GM19099 (cell line): ENCODE measurements around the gene TMEM141.

Experiments used
- POLR2A ChIP-seq: IDR thresholded peaks from 3 replicates; pipeline ENCODE4 v1.6.1; 2011; ENCODE audit warnings: low read depth; ENCODE audit not compliant: insufficient read length; ENCODE audit errors: extremely low read depth

The TMEM141 gene

DNA sequence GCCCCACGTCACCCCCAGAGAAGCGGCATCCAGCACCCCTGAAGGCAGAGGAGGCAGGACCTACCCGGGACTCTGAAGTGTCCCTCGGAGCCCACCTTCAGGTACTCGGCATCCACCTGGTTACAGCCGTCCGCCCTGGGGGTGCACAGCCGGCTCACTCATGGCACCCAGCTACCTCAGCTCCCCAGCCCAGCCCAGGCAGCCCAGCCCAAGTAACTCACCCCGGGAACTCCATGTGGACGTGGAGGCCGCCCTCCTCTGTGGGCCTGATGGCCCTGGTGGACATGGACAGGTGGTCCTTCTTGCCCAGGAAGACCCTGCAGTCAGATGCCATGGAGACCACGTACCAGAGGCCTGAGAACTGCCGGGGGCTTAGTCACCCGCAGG, 27.5 kb upstream of the TMEM141 start:
- TF ChIP-seq POLR2A: no peak

DNA sequence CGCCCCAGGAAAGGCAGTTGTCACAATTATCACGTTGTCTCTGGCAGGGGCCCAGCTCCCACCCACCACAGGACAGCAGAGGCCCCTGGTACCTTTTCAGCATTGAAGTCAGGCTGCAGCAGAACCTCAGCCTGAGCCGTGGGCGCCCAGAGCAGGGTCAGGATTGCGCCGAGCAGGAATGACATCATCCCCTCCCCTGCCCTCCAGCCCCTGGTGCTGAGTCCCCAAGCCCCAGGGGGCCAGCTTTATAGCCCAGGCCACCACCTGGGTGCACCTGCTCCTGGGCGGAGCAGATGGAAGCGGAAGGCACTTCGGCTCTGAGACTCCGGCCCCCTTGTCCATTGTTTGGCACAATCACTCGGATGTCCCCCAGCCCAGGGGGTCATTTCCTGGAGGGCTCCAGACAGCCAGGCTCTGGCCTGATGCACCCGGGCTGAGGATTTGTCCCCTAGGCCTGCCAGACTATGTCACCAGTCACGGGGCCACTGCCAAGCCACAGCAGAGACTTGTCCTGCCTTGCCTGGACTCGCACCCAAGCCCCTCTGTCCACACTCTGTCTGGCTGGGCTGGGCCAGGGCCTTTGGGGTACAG, 26.7 kb upstream of the TMEM141 start, which contains the start of gene LCN15:
LCN15 (minus strand) TSS at position 218 of the 591 bp plus-strand sequence; CDS start at position 188, 30 bp downstream.
- no peak for TF ChIP-seq POLR2A

DNA sequence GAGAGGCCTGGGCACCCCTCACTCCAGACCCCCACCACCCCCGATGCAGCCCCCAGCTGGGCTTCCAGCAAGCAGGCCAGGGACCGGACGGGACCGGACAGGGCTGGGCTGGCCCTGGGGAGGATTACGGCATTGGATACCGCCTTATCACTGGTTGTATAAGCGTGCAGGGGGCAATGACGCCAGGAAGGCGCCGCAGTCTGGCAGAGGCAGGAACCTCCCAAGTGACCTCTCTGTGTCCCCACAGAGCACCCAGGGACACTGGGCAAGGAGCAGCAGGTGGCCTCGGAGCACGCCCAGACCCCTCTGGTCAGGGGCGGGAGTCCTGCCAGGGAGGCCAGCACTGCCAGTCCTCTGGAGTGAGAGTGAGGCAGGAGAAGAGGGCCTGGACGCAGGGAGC, 26.1 kb upstream of the TMEM141 start:
- no peak for TF ChIP-seq POLR2A

DNA sequence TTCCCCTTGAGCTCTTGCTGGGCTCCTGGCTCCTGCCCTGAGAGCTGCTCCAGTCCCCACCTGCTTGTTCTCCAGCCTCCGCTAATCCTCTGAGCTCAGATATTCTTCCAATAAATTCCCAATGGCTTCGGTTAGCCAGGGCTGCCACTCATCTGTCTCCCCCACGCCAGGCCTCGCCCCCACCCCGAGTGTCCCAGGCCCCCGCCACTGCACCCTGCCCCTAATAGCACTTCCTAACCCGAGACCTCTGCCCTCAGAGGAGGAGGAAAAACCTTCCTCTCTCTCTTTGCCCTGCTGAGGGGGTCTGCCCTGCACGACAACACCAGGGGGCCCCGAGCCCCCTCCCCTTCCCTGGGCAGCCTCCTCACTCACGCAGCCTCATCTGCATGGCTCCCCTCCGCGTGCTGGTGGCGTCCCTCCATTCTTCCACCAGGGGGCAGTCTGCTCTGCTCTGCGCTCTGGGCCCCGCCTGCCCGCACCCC, 21.4 kb upstream of the TMEM141 start:
- TF ChIP-seq POLR2A: no peak

DNA sequence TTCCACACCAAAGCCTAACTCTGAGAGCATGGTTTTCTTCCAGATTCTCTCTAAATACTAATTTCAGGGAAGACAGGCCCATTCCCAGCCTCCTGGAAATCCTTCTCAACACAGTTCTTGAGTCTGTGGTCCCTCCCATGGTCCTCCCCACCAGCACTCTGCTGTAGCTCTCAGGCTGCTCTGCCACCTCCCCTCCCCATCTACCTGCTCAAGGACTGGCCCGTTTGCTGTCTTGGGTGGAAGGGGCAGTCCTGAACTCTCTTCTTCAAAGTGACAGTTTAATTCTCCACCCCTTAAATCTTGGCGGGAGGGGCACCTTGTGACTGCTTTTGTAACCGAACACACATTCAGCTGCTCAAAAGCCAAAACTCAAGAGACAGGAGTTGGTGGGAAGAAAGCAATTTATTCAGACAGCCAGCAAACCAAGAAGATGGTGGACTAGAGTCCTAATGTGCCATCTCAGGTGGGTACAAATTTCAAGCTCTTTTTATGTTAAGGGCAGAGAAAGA, 19.2 kb upstream of the TMEM141 start:
- no peak for TF ChIP-seq POLR2A

DNA sequence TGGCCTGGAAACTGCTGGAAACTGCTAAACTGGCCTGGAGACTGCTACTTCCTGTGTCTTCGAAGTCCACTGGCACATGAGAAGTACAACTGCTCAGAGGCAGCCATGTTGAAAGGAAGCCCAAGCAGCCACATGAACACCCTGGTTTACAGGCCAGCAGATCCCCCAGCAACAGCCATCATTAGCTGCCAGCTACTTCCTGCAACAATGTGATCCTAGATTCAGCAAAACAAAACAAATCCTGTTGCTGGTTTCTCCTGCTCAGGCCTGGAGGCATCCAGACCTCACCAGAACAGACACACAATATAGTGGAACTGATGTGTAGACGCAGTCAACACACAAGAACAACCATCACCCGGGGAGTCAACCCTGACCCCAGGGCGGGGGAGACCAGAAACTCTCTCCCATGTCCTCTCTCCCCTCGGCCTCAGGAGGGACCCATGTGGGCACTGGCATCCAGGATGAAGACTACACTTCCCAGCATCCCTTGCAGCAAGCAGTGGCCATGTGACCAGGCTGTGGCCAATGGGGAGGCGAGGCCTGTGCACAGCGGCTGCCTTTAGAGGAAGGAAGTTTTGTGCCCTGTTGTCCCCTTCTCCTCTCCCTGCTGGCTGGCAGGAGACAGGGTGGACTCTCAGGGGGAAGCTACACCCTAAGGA, 17.6 kb upstream of the TMEM141 start:
- TF ChIP-seq POLR2A: no peak

DNA sequence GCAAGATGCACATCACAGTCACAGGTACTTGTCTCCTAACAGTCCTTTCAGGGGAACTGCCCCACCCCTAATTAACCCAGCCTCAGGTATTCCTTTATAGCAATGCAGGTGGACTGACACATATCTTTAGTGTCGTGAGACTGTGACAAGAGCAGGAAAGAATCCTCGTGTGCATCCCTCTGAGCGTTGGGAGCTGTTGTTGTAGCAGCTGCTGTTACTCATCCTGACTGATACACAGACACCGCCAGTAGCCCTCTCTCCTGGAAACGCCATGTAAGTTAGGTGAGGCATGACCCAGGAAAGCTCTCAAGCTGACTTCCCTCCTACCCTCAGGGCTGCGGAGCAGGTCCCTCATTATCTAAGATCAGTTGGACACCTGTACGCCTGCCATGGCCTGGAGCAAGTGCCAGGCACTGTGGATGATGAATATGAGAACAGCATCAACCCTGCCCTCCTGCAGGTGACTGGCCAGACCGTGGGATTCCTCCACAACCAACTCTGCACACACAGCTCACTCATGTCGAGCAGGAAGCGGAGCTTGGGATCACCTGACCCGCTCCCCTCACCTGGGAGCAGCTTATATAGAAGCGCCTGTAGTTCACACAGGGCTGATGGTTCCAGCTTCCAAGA, 16.6 kb upstream of the TMEM141 start:
- TF ChIP-seq POLR2A: no peak

DNA sequence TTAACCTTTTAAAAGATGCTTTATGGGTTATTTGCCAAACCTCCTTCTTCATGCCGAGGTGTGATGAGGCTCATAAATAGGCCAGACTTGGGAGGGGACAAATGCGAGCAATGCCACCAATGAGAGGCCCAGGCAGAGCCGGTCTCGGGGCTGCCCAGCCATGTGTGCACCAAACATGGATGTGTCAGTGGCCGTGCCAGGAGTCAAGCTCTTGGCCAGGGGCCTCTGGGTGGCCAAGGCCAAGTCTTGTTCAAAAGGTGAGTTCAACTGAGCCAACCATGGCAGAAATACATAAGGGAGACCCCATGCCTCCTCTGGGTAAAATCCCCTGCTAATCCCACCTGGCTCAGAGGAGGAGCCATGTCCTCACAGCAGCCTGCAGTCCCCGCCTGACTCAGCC, 16.0 kb upstream of the TMEM141 start:
- no peak for TF ChIP-seq POLR2A

DNA sequence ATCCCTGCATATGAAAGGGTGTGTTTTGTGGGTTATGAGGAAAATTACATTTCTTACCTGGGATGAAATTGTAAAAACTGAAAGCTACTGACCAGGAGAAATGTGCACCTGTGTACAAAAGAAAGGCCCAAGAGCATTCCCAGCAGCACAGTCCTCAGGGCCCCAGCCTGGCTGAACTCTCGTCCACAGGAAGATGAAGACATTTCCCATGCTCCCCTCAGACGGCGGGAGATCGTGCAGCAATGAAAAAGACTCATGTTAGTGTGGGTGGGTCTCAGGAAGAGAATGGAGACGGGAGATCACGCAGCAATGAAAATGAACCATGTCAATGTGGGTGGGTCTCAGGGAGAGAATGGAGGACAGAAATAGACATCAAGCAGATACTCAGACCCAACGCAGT, 14.2 kb upstream of the TMEM141 start:
- TF ChIP-seq POLR2A: no peak

DNA sequence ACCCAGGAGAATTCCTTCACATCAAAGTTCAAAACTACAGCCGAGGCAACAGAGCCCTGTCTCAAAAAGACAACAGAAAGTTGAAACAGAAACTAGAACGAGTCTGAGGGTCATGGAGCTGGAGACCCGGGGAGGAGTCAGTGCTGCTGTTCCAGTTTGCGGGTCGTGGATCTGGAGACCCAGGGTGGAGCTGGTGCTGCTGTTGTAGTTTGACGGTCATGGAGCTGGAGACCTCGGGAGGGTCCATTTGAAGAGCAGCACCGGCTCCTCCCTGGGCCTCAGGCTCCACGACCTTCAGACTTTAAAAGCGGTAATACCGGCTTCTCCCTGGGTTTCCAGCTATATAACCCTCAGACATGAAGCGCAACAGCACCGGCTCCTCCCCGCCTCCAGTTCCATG, 13.8 kb upstream of the TMEM141 start:
- TF ChIP-seq POLR2A: no peak

DNA sequence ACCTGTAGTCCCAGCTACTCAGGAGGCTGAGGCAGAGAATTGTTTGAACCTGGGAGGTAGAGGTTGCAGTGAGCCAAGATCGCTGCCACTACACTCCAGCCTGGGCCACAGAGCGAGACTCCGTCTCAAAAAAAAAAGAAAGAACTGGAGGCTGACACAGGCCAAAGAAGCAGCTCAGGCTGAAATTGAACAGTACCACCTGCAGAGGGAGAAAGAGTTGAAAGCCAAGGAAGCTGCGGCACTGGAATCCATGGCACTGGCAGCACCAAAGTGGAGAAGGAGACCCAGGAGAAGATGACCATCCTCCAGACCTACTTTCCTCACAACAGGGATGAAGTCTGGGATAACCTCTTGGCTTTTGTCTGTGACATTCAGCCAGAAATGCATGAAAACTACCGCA, 11.3 kb upstream of the TMEM141 start:
- TF ChIP-seq POLR2A: no peak

DNA sequence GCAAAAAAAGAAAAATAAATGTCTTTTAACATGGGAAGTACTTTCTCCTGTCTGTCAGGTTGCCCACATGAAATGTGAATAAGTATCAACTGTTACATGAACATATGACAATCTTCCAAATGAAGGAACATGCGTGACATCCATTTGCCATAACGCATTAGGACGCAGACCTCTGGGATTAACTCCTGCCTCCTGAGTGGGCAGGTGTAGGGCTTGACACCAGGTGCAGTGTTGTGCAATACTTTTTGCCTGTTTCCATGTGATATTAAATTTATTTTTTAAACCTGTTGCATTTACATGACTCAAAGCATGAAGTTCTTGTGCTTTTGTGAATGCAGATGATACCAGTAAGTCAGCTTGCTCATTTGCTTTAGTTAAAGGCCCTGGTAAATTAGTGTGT, 8.7 kb upstream of the TMEM141 start:
- TF ChIP-seq POLR2A: no peak

DNA sequence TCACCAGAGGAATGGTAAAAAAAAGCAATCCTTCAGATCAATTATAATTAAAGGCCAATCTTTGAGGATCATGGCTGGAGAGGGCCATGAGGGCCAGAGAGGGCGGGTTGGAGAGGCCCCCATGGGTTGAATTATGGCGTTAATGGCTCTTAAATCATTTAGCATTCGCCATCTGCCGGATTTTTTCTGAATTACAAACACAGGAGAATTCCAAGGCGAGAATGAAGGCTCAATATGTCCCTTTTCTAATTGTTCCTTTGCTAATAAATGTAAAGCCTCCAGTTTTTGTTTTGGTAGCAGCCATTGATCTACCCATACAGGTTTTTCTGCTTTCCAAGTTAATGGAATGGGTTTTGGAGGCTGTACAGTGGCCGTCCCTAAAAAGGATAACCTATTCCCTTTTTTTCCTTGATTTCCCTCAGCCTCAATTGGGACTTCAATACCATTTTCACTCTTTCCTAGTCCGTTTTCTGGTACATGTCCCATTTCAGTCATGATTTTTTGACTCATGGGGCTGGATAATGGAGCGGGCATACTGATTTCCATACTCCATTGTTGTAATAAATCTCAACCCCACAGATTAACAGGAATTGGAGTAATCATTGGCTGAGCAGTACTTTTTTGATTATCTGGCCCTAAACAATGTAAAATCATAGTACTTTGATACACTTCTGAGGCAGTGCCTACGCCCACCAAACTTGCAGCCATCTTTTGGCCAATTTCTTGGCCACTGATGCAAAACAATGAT, 6.7 kb upstream of the TMEM141 start:
- TF ChIP-seq POLR2A: no peak

DNA sequence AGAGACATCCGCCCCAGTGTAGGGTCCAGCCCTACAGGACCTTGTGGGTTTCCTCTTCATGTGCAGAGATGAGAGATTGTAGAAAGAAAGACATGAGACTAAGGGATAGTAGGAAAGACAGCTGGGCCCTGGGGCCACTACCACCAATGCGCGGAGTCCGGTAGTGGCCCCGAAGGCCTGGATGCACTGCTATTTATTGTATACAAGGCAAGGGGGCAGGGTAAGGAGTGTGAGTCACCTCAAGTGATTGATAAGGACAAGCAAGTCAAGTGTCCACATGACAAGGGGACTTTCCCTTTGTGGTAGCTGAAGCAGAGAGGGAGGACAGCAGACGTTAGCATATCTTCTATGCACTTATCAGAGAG, 6.2 kb upstream of the TMEM141 start:
- no peak for TF ChIP-seq POLR2A

DNA sequence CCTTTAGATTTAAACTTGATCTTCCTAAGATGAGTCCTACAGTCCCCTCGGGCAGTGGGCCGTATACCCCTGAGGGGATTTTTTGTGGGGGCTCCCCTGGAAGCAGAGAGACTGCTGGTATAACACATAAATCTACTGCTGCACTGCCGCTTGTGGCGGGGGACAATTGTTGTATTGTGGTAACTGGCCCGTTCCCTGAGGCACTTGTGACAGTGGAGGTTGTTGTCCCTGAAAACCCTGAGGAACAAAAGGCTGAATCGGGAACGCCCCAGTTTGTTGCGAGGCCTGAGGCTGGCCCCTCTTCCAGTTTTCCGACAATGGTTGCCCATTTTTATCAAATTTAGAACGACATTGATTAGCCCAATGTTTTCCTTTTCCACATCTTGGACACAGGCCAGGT, 4.7 kb upstream of the TMEM141 start:
- no peak for TF ChIP-seq POLR2A

DNA sequence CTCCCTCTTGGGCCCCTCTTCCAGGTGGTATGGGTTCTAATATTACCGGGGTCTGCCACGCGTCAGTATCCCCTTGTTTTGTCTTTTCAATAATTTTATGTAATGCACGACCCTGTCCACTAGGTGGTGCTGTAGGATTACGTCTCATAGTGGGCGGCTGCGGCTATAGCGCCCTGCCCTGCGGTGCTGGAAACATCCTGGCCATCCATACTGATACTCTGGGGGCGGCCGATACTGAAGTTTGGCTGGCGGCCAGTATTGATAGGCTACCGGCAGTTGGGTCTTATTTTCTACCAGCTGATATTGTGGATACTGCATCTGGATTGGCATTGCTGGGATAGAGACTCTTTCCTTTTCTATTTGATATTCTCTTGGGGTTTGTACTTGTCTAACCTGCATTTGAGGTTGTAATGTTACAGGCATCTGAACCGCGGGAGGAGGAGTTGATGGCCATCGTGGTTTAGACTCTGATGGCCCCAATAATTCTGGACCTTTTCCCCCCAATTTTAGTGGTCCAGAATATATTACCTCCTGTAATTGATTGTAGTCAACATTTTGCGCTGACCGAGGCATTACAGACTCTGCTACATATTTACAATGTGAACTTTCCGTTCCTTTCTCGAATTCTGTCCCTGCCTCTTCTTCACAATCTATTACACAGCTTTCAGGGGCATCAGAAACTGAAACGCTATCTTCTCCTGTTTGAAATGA, 3.3 kb upstream of the TMEM141 start:
- TF ChIP-seq POLR2A: no peak

DNA sequence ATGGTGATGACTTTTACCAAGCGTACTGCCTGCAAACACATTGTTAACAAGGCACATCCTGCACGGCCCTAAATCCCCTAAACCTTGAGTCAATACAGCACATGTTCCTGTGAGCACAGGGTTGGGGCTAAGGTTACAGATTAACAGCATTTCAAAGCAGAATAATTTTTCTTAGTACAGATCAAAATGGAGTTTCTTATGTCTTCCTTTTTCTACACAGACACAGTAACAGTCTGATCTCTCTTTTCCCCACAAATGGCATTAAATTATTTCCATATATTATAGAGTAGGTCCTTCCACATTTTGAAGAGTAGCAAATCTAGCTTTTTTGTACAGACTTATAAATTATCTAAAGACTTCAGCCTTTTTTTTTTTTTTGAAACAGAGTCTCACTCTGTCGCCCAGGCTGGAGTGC, 1.6 kb upstream of the TMEM141 start:
- no peak for TF ChIP-seq POLR2A
